RWPE2 (cell line): ENCODE results near the gene PLSCR4.

Experiments used
- ATAC-seq: fragments of 200-7000 bp; cut with Tn5 transposase; 3 replicates; pipeline ENCODE4 v1.9.1; 2021; ENCODE audit warnings: low read depth
- DNase-seq: peaks from one replicate; pipeline ENCODE4 v3.0.0-alpha.2; 2020; ENCODE audit warnings: low spot score
- H3K27ac ChIP-seq: fragments of 450-650 bp; 2 replicates; pipeline ENCODE4 v1.5.1; 2017; ENCODE audit warnings: mild to moderate bottlenecking; ENCODE audit not compliant: poor library complexity, severe bottlenecking
- H3K27me3 ChIP-seq: fragments of 250-450 bp; sonication (Bioruptor Pico); 2 replicates; pipeline ENCODE4 v1.5.1; 2021; ENCODE audit warnings: mild to moderate bottlenecking, moderate library complexity; ENCODE audit not compliant: insufficient read depth, poor library complexity, severe bottlenecking
- H3K36me3 ChIP-seq: fragments of 250-450 bp; sonication (Bioruptor Pico); 2 replicates; pipeline ENCODE4 v1.5.1; 2020; ENCODE audit warnings: low read depth, mild to moderate bottlenecking, moderate library complexity
- H3K4me1 ChIP-seq: fragments of 250-450 bp; sonication (Bioruptor Pico); 2 replicates; pipeline ENCODE4 v1.5.1; 2021; ENCODE audit warnings: mild to moderate bottlenecking, moderate library complexity; ENCODE audit not compliant: insufficient read depth, poor library complexity, severe bottlenecking
- H3K4me3 ChIP-seq: fragments of 250-450 bp; sonication (Bioruptor Pico); 2 replicates; pipeline ENCODE4 v1.5.1; 2021; ENCODE audit warnings: mild to moderate bottlenecking, moderate library complexity; ENCODE audit not compliant: severe bottlenecking
- H3K9me3 ChIP-seq: fragments of 250-450 bp; sonication (Bioruptor Pico); 2 replicates; pipeline ENCODE4 v1.5.1; 2021; ENCODE audit warnings: mild to moderate bottlenecking, moderate library complexity; ENCODE audit not compliant: severe bottlenecking
- TF ChIP-seq, protein P1 (sequence below): fragments of 450-650 bp; IDR thresholded peaks from one replicate; pipeline ENCODE4 v1.5.1; 2017; ENCODE audit warnings: mild to moderate bottlenecking, moderate library complexity; ENCODE audit not compliant: poor library complexity, severe bottlenecking

Gene PLSCR4

DNA sequence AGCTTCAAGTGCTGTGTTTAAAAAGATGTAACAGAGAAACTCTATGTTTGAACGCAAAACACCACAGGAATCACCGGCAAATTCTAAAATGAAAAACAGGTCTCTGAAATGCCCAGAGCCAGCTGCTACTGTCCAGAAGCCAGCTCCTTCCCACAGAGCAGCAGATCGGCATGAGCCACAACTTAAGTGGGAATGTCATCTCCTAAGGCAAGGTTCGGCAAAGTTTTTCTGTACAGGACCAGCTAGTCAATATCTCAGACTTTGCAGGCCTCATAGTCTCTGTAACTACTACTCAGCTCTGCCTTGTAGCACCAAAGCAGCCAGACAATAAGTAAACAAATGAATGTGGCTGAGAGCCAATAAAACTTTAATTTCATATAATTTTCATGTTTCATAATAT lies 94.8 kb downstream of the PLSCR4 start:
- H3K9me3 ChIP-seq = no peaks in the 10 kb centered on the region
- peaks cover 49% of the 10 kb centered on the region for H3K36me3 ChIP-seq
- H3K27ac ChIP-seq = peak overlapping the region; percentile 97
- H3K4me1 ChIP-seq = peaks cover 32% of the 10 kb centered on the region
- no peak for DNase-seq
- TF ChIP-seq, protein P1, sequence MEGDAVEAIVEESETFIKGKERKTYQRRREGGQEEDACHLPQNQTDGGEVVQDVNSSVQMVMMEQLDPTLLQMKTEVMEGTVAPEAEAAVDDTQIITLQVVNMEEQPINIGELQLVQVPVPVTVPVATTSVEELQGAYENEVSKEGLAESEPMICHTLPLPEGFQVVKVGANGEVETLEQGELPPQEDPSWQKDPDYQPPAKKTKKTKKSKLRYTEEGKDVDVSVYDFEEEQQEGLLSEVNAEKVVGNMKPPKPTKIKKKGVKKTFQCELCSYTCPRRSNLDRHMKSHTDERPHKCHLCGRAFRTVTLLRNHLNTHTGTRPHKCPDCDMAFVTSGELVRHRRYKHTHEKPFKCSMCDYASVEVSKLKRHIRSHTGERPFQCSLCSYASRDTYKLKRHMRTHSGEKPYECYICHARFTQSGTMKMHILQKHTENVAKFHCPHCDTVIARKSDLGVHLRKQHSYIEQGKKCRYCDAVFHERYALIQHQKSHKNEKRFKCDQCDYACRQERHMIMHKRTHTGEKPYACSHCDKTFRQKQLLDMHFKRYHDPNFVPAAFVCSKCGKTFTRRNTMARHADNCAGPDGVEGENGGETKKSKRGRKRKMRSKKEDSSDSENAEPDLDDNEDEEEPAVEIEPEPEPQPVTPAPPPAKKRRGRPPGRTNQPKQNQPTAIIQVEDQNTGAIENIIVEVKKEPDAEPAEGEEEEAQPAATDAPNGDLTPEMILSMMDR = no peak
- ATAC-seq = no peak
- H3K27me3 ChIP-seq = no peaks in the 10 kb centered on the region
- H3K4me3 ChIP-seq = no peak overlapping the region

DNA sequence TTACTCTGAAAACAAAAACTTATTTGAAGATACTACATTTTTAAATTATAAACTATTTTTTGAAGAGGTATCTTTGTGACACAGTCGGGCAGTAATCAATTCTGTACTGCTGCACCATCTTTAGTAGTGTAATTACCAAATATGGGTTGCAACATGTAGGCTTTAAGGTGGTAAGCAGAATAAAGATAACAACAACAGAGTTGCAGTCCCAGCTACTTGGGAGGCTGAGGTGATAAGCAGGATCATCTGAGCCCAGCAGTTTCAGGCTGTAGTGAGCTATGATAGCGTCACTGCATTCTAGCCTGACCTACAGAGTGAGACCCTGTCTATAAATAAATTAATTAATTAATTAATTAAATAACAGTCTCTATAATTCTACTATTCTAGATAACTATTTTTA lies 95.9 kb downstream of the PLSCR4 start:
- TF ChIP-seq, protein P1 = no peak
- ATAC-seq = no peak
- Histone ChIP-seq H3K9me3 (no peaks in the 10 kb centered on the region), H3K27me3 (no peaks in the 10 kb centered on the region), H3K36me3 (peaks cover 60% of the 10 kb centered on the region), H3K4me3 (no peak overlapping the region), H3K27ac (no peak overlapping the region), H3K4me1 (peaks cover 35% of the 10 kb centered on the region)
- no peak for DNase-seq

DNA sequence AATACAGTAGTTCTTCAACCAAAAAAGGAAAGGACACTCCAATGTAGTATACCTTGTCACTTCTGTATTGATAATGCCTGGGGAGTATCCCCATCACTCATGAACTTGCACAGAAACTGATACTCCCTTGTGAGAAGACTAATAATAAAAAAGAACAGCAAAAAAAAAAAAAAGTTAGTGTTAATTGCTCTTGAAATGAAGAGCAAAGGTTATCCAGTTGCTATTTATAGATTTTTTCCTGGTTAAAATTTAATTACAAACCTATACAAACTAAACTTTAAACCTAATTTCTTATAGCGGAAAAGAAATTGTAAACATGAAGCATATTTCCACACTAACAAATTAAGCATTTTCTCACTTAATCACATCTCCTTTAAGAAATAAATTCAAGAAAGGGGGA lies 96.6 kb downstream of the PLSCR4 start:
- TF ChIP-seq, protein P1 = no peak
- DNase-seq (no peak), ATAC-seq (no peak)
- no peaks in the 10 kb centered on the region for H3K9me3 ChIP-seq
- peaks cover 62% of the 10 kb centered on the region for H3K36me3 ChIP-seq
- H3K27me3 ChIP-seq = no peaks in the 10 kb centered on the region
- H3K4me3 ChIP-seq = no peak overlapping the region
- H3K27ac ChIP-seq = no peak overlapping the region
- peaks cover 37% of the 10 kb centered on the region for H3K4me1 ChIP-seq

DNA sequence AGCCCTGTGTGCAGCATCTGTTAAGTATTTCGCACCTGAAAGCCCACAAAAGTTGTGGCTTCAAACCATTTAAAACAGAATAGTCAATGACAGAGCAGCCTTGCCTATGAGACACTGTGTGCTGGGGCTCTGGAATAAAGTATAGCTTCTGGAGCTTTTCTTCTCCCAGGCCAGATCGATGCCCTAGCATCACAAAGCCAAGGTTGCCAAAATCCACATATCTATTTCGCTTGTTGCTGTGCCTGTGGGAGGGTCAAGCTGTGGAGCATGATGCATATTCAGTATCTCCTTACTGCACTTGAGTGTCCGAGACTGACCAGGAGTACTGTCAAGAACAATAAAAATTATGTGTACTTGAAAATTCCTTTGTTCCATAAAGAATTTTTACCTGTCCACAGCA lies 97.5 kb downstream of the PLSCR4 start:
- H3K27me3 ChIP-seq = no peaks in the 10 kb centered on the region
- DNase-seq (no peak), ATAC-seq (no peak)
- H3K4me3 ChIP-seq = no peak overlapping the region
- peaks cover 45% of the 10 kb centered on the region for H3K4me1 ChIP-seq
- H3K36me3 ChIP-seq = peaks cover 61% of the 10 kb centered on the region
- no peaks in the 10 kb centered on the region for H3K9me3 ChIP-seq
- no peak overlapping the region for H3K27ac ChIP-seq
- TF ChIP-seq, protein P1 = no peak

DNA sequence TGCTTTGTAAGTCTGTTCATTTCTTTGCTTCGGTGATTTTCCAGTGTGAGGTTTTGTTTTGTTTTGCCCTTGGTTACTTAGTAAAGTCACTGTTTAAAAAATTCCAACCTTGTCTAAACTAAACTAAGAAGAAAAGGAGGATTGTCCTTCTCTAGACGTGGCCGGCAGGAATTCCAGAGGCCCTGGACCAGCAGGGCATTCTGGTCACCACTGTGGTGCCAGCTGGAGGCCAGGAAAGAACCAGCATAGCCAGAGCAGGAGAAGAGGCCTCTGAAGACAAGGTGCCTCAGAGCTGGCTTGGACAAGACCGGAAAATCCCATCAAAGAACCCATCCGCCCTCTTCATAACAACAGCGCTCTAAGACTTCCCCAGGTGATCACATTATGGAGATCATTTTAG lies 98.1 kb downstream of the PLSCR4 start:
- no peak for DNase-seq
- H3K27me3 ChIP-seq = no peaks in the 10 kb centered on the region
- H3K27ac ChIP-seq = no peak overlapping the region
- H3K4me3 ChIP-seq = no peak overlapping the region
- peaks cover 64% of the 10 kb centered on the region for H3K36me3 ChIP-seq
- no peak for ATAC-seq
- H3K4me1 ChIP-seq = peaks cover 41% of the 10 kb centered on the region
- no peaks in the 10 kb centered on the region for H3K9me3 ChIP-seq
- TF ChIP-seq, protein P1 = no peak
